HG02759 (cell line): Measurements from ENCODE around the gene ATP4A.
"Not testable (repeated sequence)": the region's sequence is repeated elsewhere in the genome, so short reads cannot be mapped to it uniquely, and the experiment has no call there.

Experiments
- ATAC-seq: cut with Tn5 transposase; IDR thresholded peaks from one replicate; pipeline ENCODE4 v1.9.1; 2021; ENCODE audit warnings: mild to moderate bottlenecking, moderate library complexity; ENCODE audit not compliant: unreplicated experiment

Gene ATP4A

DNA sequence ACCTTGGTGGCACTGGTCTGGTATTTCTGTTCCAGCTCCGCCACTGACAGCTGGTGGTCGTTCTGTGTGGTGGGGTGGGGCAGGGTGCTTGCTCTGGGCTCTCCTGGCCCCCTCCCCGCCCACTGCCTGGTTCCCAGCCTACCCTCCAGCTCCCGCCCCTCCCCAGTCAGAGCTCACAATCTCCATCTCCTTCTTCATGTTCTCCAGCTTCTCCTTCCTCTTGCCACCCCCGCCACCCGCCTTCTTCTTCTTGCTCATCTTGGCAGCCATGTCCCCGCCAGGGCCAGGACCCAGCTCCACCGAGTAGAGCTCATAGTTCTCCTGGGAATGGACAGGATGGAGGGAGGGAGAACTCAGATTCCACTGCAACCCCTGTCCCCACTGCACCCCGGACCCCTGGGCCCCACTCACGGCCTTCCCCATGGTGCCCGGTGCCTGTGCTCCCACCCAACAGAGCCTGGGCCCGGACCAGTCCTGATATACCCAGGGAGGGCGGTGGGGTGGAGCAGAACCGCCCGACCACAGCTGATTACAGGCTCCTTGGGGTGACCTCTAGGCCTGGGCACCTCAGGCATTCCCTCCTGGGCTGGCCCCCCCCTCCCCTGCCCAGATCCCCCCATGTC, at the start of gene ATP4A:
Gene ATP4A (minus strand): TSS at position 452 of the 623 bp plus-strand sequence. CDS start 29 bp downstream, at position 423.
- no peak for ATAC-seq

DNA sequence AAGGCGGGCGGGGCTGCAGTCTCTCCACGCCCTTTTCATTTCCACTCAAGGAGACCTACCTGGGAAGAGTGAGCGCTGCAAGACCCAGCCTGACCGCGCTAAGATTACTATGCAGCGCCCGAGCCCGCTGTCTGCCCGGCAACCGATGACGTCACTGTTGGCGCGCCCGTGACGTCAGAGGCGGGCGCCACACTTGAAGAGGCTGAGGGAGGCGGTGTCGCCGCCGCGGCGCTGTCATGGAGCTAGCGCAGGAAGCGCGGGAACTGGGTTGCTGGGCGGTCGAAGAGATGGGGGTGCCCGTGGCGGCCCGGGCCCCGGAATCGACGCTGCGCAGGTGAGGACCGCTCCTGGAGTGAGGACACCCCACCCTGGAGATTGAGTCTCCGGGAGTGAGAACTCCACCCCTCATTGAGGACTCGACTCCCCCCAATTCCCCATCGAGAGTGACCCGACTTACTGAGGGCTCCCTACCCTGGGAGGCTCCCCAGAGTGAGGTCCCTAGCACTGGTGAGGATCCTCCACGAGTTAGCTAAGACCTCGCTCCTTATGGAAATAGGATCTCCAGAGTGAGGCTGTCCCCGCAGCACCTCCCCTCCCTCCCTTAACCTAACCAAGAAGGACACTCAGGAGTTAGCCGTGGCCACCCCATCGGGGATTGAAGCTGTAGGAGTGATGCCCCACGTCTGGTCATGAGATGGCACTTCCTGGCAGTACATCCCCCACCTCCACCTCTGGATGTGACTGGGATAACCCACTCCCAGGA, 49.3 kb upstream of the ATP4A start, which contains the start of gene HAUS5:
Gene HAUS5 (plus strand): TSS at position 177 of the 763 bp plus-strand sequence. CDS start 60 bp downstream, at position 237.
- peak; percentile 84 for ATAC-seq

DNA sequence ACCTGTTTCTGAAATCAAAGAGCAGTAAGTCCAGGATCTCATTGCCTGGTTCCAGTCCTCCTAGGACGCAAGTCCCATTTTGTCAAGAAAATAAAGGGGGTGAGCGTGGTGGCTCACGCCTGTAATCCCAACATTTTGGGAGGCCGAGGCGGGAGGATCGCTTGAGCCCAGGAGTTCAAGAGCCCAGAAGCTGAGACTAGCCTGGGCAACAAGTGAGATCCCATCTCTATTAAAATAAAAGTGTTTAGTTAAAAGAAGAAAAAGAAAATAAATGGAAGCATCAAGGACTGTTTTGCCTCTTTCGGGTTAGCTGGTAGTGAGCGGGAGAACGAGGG, 48.7 kb upstream of the ATP4A start:
- ATAC-seq, result no peak

DNA sequence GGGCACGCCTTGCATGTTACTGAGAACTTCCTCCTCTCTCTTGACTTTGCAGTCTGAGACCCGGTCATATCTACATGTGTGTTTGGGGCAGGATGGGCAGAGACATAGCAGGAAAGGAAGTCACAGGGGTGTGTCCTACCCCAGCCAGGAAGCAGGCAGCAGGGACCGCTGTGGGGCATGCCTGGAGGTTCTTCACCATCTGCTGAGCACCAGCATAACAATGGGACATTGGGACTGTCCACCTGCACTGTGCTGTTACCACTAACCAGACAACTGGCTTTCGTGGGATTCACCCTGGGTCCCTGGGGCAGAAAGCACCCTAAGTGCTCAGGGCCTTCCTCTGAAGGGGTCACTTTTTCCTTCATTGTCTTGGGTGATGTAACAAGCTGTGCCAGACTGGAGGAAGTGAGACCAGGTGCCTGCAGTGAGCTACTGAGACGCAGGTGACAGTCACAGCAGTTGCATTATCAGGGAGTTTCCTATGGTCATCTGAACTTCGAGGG, 46.4 kb upstream of the ATP4A start:
- ATAC-seq, result no peak

DNA sequence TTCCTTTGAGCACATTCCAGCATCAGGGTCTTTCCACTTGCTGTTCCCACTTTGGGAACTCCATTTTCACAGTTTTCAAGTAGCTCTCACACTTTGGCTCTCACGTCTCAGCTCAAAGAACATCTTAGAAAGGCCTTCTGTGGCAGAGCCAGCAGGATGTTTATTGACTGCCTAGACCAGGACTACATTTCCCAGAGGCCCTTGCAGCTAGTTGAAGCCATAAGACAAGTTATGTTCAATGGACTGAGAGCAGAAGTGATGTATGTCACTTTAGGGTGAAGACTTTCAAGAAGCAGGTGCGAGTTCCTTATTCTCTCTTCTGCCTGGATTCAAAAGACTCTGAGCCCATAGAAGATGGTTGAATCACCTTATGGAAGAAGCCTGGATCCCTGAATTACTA, 44.8 kb upstream of the ATP4A start:
- ATAC-seq, result no peak

DNA sequence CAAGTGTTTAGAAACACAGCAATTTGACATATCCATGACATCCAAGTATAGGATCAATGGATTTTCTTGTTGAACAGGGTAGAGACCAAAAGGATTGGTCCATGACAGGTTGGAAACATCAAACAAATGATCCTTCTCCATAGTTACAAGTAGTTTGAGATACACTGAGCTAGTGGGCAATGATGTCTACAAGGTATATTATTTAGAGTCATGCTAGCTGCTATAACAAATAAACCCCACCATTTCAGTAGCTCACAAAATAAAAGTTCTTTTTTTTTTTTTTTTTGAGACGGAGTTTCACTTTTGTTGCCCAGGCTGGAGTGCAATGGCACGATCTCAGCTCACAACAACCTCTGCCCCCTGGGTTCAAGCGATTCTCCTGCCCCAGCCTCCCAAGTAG, 44.2 kb upstream of the ATP4A start:
- no peak for ATAC-seq

DNA sequence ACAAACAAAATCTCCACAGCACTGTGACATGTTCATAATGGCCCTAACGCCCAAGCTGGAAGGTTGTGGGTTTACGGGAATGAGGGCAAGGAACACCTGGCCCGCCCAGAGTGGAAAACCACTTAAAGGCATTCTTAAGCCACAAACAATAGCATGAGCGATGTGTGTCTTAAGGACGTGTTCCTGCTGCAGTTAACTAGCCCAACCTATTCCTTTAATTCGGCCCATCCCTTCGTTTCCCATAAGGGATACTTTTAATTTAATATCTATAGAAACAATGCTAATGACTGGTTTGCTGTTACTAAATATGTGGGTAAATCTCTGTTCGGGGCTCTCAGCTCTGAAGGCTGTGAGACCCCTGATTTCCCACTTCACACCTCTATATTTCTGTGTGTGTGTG, 43.7 kb upstream of the ATP4A start:
- ATAC-seq, result not testable (repeated sequence)

DNA sequence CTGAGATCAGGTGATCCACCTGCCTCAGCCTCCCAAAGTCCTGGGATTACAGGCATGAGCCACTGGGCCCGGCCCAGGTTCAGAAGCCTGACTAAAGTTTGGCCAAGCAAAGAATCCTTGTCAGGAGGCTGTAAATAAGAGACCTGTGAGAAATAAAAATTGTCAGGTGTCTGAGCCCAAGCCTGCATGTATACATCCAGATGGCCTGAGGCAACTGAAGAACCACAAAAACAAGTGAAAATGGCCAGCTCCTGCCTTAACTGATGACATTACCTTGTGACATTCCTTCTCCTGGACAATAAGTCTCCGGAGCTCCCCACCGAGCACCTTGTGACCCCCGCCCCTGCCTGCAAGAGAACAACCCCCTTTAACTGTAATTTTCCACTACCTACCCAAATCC, 41.0 kb upstream of the ATP4A start:
- not testable (repeated sequence) for ATAC-seq

DNA sequence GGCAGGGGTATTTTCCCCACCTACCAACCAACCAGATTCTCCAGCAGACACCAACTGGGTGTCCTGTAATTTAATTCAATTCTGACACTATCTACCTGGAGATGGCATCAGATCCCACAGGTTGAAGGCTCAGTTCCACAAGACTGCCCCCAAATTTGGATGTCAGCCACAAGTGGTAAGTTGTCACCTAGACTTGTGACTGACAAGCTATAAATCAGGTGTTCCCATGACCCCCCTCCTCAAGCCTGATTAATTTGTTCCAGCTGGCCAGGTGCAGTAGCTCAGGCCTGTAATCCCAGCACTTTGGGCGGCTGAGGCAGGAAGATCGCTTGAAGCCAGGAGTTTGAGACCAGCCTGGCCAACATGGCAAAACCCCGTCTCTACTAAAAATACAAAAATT, 38.5 kb upstream of the ATP4A start:
- ATAC-seq, result no peak

DNA sequence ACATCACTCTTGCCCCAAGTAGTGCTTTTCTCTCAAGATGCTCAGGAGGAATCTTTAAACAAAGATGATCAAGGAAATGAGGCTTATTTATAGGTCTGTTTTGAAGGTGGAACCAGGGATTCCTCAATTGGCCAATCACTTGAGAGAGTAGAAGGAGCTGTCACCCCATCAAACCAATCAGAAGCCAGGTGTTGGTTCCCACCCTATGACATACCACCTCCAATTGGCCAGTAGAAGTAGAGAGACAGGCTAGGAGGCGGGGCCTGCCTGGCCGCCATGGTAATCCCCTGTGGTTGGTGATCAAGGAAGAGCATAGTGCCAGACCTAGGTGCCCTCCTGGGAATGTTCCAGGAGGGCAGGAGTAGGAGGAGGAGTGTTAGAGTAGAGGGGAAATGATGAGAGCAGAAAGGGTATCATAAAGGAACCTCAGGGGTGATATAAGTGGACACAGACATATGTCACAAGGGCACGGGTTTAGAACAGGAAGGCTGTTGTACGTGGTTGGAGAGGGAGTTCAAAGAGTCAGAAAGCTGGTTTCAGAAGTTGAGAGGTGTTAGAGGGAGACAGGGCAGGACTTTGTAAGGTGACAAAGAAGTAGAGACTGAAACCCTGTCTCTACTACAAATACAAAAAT, 33.0 kb upstream of the ATP4A start:
- ATAC-seq, result peak; percentile 62

DNA sequence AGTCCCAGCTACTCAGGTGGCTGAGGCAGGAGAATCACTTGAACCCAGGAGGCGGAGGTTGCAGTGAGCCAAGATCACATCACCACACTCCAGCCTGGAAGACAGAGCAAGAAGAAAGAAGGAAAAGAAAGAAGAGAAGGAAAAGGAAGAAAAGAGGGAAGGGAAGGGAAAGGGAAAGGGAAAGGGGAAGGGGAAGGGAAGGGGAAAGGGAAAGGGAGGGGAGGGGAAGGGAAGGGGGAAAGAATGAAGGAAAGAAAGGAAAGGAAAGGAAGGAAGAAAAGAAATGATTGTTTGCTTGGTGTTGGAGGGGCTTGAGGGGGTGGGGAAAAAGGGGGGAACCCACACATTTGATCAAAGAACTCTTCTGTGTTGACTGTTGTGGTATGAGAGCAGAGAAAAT, 32.5 kb upstream of the ATP4A start:
- no peak for ATAC-seq

DNA sequence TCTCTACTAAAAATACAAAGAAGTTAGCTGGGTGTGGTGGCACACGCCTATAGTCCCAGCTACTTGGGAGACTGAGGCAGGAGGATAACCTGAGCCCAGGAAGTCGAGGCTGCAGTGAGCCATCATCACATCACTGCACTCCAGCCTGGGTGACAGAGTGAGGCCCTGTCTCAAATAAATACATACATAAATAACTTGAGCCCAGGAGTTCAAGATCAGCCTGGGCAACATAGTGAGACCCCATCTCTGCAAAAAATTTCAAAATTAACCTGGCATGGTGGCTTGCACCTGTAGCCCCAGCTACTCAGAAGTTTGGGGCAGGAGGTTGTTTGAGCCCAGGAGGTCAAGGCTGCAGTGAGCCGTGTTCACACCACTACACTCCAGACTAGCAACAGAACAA, 31.6 kb upstream of the ATP4A start:
- ATAC-seq, result not testable (repeated sequence)

DNA sequence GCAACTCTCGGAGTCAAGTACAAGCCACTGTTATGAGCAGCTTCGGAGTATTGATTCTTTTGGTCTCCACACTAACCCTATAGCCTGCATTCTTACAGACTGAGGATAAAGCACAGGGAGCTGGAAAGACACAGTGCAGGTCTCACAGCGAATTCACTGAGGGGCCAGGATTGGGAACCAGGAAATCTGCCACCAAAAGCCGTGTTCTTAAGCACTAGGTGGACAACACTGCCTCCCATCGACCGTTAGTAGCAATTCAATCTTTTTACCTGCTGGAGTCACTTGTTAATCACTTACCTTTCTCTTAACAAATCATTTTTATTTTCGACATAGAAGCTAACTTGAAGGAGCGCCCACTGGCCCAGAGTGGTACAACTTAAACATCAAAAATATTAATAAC, 28.8 kb upstream of the ATP4A start:
- no peak for ATAC-seq

DNA sequence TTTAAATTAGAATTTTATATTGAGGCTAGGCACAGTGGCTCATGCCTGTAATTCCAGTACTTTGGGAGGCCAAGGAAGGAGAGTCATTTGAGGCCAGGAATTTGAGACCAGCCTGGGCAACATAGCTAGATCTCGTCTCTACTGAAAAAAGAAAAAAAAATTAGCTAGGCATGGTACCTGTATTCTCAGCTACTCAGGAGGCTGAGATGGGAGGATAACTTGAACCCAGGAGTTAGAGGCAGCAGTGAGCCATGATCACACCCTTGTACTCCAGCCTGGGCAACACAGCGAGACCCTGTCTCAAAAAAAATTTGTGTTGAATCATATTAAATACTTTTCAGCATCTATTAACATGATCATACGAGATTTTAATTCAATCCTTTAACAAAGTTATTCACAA, 27.4 kb upstream of the ATP4A start:
- ATAC-seq, result no peak

DNA sequence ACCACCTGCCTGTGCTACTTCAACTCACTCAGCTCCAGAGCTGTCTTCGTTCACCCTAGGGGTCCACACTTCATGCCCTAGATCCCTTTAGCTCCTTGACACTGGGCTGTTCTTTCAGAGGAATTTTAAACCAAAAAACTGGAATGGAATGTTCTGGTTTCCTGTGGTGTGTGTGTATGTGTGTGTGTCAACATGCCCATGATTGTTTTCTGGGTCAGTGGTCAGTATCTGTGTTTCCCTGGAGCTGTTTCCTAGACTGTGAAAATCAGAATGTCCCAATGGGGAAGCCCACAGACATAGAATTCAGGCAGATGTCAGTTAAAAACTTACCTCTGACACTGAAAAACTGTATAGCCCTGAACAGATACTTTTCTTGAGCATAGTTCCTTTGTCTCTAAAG, 23.9 kb upstream of the ATP4A start:
- ATAC-seq, result no peak

DNA sequence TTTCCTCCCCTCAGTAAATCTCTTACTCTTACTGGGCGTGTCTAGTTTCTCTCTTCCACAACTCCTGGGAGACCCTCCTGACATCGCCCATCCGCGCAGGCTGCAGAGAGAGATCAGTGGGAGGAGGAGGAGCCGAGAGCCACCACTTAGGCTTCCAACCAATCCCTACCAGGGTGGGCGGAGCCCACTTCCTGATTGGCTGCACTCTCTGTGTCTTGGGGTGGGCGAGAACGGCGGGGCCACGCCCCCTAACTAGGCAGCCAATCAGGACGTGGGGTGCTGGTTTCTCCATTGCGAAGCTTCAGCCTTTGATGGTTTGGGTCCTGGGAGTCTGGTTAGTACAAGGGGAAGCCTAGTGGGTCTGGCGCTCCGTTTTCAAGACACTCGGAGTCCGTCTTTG, 22.4 kb upstream of the ATP4A start, which contains the start of gene PMIS2:
Gene PMIS2 (plus strand): TSS at position 326 of the 400 bp plus-strand sequence. CDS start 87 bp downstream, outside the sequence.
- no peak for ATAC-seq

DNA sequence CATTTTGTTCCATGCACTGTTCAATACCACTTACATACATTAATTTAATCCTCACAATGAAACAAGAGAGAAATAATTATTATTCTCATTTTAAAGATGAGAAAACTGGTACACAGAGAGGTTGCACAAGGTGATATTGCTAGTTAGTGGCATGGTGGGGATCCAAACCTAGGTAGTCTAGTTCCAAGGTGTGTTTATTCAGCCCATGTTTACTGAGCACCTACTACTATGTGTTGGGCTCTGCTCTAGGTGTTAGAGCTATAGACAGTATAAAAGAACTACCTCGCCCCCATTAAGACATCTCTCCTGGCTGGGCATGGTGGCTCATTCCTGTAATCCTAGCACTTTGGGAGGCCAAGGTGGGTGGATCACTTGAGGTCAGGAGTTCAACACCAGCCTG, 19.3 kb upstream of the ATP4A start:
- ATAC-seq, result no peak

DNA sequence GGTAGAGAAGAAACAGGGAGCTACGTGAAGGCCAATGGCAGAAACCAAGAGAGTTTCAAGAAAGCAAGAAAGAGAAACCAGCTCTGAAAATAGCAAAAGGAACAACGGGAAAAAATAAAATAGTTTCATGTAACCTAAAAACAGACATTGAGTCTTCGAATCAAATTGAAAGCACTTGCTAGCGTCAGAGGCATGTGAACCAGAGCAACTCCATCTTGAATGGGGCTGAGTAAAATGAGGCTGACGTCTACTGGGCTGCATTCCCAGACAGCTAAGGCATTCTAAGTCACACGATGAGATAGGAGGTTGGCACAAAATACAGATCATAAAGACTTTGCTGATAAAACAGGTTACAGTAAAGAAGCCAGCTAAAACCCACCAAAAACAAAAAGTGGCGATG, 15.2 kb upstream of the ATP4A start:
- no peak for ATAC-seq

DNA sequence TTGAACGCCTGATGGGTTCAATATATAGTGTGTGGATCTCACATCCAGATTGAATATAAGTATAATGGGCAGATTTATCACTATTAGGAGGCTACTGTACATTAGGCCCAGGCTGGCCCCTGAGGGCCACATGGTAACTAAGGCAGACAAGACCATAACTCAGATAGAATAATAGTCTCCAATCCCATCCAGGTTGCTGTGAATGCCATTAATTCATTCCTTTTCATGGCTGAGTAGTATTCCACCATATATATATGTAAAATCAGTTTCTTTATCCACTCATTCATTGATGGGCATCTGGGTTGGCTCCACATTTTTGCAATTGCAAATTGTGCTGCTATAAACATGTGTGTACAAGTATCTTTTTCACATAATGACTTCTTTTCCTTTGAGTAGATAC, 14.5 kb upstream of the ATP4A start:
- ATAC-seq, result no peak

DNA sequence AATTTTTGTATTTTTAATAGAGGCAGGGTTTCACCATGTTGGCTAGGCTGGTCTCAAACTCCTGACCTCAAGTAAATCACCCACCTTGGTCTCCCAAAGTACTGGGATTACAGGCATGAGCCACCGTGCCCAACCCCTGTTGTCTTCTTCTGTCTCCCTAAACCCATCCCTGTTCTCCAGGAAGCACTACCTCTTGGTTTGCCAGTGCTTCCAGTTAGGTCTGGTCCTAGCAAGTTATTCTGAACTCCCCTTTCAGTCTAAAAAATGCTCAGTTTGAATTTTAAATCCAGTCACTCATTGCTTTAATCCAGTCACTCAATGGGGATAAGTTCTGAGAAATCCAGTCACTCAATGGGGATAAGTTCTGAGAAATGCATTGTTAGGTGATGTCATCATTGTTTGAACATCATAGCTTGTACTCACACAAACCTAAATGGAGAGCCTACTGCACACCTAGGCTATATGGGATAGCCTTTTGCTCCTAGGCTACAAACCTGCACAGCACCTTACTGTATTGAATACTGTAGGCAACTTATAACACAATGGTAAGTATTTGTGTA, 8.0 kb upstream of the ATP4A start:
- ATAC-seq, result no peak

DNA sequence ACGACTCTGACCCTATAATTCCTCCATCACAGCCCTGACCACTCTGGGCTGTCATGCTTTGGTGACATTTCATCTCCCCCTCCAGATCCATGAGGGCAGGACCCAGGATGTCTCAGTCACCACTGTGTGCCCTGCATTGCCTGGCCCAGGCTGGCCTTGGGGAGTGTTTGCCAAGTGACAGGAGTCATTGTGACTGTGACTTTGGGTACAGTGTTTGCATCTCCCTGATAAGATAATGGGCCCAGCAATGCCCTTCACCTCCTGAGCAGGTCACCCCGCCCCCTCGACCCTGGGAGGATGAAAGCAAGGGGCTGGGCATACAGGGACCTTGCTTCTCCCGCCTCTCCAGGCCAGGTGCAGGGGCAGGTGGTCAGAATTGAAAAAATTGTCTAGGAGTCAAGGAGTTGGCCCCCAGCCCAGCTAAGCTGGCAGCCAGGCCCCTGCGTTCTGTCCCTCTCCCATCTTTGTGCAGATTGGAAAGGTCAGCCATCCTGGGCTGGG, 5.9 kb upstream of the ATP4A start:
- ATAC-seq, result no peak
